ENCODE data around the gene COL6A6. TPM values are rescaled to one million over a fixed set of nuclear protein-coding genes. Genes with fewer than 3 reads are reported as not detected.

The COL6A6 gene
- total RNA-seq, 2 experiments from 2014 or later, result not detected

- TF ChIP-seq CTCF (IDR thresholded peaks at IDR 0.05), result no peak
- H3K4me3 Mint-ChIP-seq, result no peak overlapping the region
- H3K36me3 ChIP-seq (ENCODE audit: insufficient read depth, low read length), result no peaks in the 10 kb centered on the region
- POLR2A ChIA-PET, result no interaction called here
- no peak overlapping the region for H3K27ac Mint-ChIP-seq
- ATAC-seq (ENCODE audit: poor library complexity) (no peak), DNase-seq (no peak)
- H3K27ac ChIP-seq (ENCODE audit: low read depth in 1 of 2, low read length in 2 of 2), result no peak overlapping the region
- intact Hi-C loops (cut with DNase I, micrococcal nuclease), result no loop called here
- CTCF ChIA-PET, result no interaction called here
- H3K4me1 Mint-ChIP-seq (ENCODE audit: low read depth), result no peaks in the 10 kb centered on the region
- peaks cover 20% of the 10 kb centered on the region for H3K27me3 Mint-ChIP-seq
- no peak overlapping the region for H3K4me3 ChIP-seq (ENCODE audit: low read length)
- no peaks in the 10 kb centered on the region for H3K4me1 ChIP-seq (ENCODE audit: insufficient read depth, low read length)
- peaks cover 0 to 5% of the 10 kb centered on the region in 2 experiments for H3K27me3 ChIP-seq (ENCODE audit: control insufficient read depth in 1 of 2, insufficient read depth in 2 of 2, low read length in 2 of 2)
- no peaks in the 10 kb centered on the region for H3K9me3 Mint-ChIP-seq
- no peaks in the 10 kb centered on the region for H3K36me3 Mint-ChIP-seq (ENCODE audit: low read depth)
- H3K9me3 ChIP-seq (ENCODE audit: control insufficient read depth in 1 of 2, insufficient read depth in 1 of 2, low read length in 2 of 2), result no peaks in the 10 kb centered on the region
Observed at GRCh38 chr3:130565224-130565623, 48.2 kb downstream of the COL6A6 start.

Other genes starting within 250 kb of the COL6A6 start
- not detected for gene COL6A5, start 171.5 kb upstream of the COL6A6 start, total RNA-seq
- gene PIK3R4, start 229.7 kb downstream of the COL6A6 start, total RNA-seq, result 10 to 100 TPM; 13.7 to 14.5 TPM